Measurements from ENCODE around the gene AHNAK. TPM values are rescaled to one million over a fixed set of nuclear protein-coding genes. Genes with fewer than 3 reads are reported as not detected.
"Not testable (repeated sequence)": the region's sequence is repeated elsewhere in the genome, so short reads cannot be mapped to it uniquely, and the experiment has no call there.

The AHNAK gene
- total RNA-seq, 1 donor from 2014 or later: 27.2 TPM

GRCh38 chr11:62560566-62561103, 14.0 kb upstream of the AHNAK start:
- H3K4me1 Mint-ChIP-seq (ENCODE audit: low read depth): peaks cover 35% of the 10 kb centered on the region
- peak overlapping the region; percentile 91 for H3K27ac Mint-ChIP-seq
- TF ChIP-seq CTCF (IDR thresholded peaks at IDR 0.05; ENCODE audit: unreplicated experiment): peak; percentile 66
- H3K36me3 Mint-ChIP-seq (ENCODE audit: insufficient read depth): peaks cover 37% of the 10 kb centered on the region
- H3K27me3 Mint-ChIP-seq: no peaks in the 10 kb centered on the region
- H3K9me3 Mint-ChIP-seq (ENCODE audit: low read depth): no peaks in the 10 kb centered on the region
- peak; percentile 57 for DNase-seq (ENCODE audit: low spot score, unreplicated experiment)
- H3K4me3 Mint-ChIP-seq (ENCODE audit: low read depth): no peak overlapping the region

DNA sequence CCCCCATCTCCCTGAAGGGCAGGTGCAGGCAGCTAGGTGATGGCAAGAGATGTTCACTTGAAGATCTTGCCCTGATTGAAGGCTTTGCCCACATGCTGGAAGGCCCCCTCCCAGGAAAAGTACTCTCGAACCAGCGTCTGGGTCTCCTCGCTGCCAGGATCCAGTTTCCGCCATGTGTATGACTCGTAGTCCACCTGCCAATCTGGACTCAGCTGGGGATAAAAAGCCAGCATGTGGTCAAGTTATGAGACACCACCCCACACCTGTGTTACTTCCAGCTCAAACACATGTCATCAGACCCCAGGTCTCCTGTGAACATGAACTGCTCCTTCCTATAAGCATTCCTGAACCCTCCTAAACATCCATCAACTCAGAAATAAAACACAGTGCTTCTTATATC, 13.0 kb upstream of the AHNAK start:
- H3K9me3 Mint-ChIP-seq (ENCODE audit: low read depth); H3K27me3 Mint-ChIP-seq; DNase-seq (ENCODE audit: low spot score, unreplicated experiment); H3K4me3 Mint-ChIP-seq (ENCODE audit: low read depth): not testable (repeated sequence)
- Mint-ChIP-seq H3K36me3 (ENCODE audit: insufficient read depth) (peaks cover 33% of the 10 kb centered on the region), H3K27ac (peak overlapping the region; percentile 91), H3K4me1 (ENCODE audit: low read depth) (peaks cover 33% of the 10 kb centered on the region)

GRCh38 chr11:62559204-62559603, 12.6 kb upstream of the AHNAK start:
- peak overlapping the region; percentile 20 for H3K27ac Mint-ChIP-seq
- TF ChIP-seq CTCF (IDR thresholded peaks at IDR 0.05; ENCODE audit: unreplicated experiment): no peak
- no peaks in the 10 kb centered on the region for H3K27me3 Mint-ChIP-seq
- H3K4me3 Mint-ChIP-seq (ENCODE audit: low read depth): no peak overlapping the region
- H3K9me3 Mint-ChIP-seq (ENCODE audit: low read depth): no peaks in the 10 kb centered on the region
- DNase-seq (ENCODE audit: low spot score, unreplicated experiment): no peak
- peaks cover 33% of the 10 kb centered on the region for H3K36me3 Mint-ChIP-seq (ENCODE audit: insufficient read depth)
- peaks cover 37% of the 10 kb centered on the region for H3K4me1 Mint-ChIP-seq (ENCODE audit: low read depth)

DNA sequence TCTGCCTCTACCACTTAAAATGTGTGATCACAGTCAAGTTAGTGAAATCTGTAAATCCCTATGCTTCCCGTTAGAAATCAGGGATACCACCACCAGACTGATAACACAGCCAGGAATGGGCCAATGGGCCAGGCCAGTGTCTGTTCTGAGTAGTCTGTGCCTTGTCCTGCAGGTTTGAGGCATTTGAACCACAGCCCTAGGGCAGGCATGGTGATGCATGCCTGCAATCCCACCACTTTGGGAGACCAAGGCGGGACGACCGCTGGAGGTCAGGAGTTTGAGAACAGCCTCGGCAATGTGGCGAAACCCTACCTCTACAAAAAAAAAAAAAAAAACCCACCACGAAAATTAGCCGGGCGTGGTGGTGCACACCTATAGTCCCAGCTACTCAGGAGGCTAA, 12.1 kb upstream of the AHNAK start:
- no peak overlapping the region for H3K27ac Mint-ChIP-seq
- TF ChIP-seq CTCF (IDR thresholded peaks at IDR 0.05; ENCODE audit: unreplicated experiment): no peak
- H3K27me3 Mint-ChIP-seq: no peaks in the 10 kb centered on the region
- no peak for DNase-seq (ENCODE audit: low spot score, unreplicated experiment)
- H3K4me3 Mint-ChIP-seq (ENCODE audit: low read depth): no peak overlapping the region
- no peaks in the 10 kb centered on the region for H3K9me3 Mint-ChIP-seq (ENCODE audit: low read depth)
- H3K4me1 Mint-ChIP-seq (ENCODE audit: low read depth): peaks cover 40% of the 10 kb centered on the region
- peaks cover 29% of the 10 kb centered on the region for H3K36me3 Mint-ChIP-seq (ENCODE audit: insufficient read depth)

GRCh38 chr11:62556875-62557631, 10.4 kb upstream of the AHNAK start:
- Mint-ChIP-seq H3K36me3 (ENCODE audit: insufficient read depth) (peaks cover 26% of the 10 kb centered on the region), H3K9me3 (ENCODE audit: low read depth) (no peaks in the 10 kb centered on the region), H3K27ac (peak overlapping the region; percentile 74)

More at GRCh38 chr11:62556875-62557631, 10.4 kb upstream of the AHNAK start:
- Mint-ChIP-seq H3K27me3 (no peaks in the 10 kb centered on the region), H3K4me1 (ENCODE audit: low read depth) (peaks cover 52% of the 10 kb centered on the region), H3K4me3 (ENCODE audit: low read depth) (no peak overlapping the region)
- no peak for DNase-seq (ENCODE audit: low spot score, unreplicated experiment)
- no peak for TF ChIP-seq CTCF (IDR thresholded peaks at IDR 0.05; ENCODE audit: unreplicated experiment)

Data from progenitor cell of endocrine pancreas (in vitro differentiated cells).